MCF 10A (cell line): ENCODE results near the gene PRDM2. TPM values are rescaled to one million over a fixed set of nuclear protein-coding genes. Genes with fewer than 3 reads are reported as not detected.
A peak's percentile ranks its signal among the peaks of the same experiment; 100 is the strongest.

Experiments used
- BruUV-seq: library from RNA; stranded (reverse); fragments of 400-500 nt; replicated peaks from 2 replicates; lab custom pipeline; 2021; lab: Mats Ljungman, UMichigan
- CTCF ChIA-PET: fragments of 300-600 bp; sonication (Branson Sonifier 250); formaldehyde crosslinking; extraction: SDS; loops from one replicate; lab custom pipeline; 2021; ENCODE audit warnings: antibody characterized with exemption, inconsistent platforms; lab: Yijun Ruan, JAX
- POLR2A ChIA-PET: fragments of 300-600, 350-650 bp; sonication (Branson Sonifier 250); formaldehyde crosslinking; extraction: SDS; loops from one replicate; lab custom pipeline; 2020; ENCODE audit warnings: antibody characterized with exemption, inconsistent platforms; lab: Yijun Ruan, JAX
- DNase-seq: peaks from one replicate; pipeline ENCODE4 v3.0.0-alpha.2; 2018; ENCODE audit not compliant: unreplicated experiment
- H3K27ac Mint-ChIP-seq: one replicate; pipeline ENCODE4 v1.8.0; 2022; ENCODE audit warnings: mild to moderate bottlenecking, low read depth, mixed read lengths; ENCODE audit not compliant: unreplicated experiment
- H3K27me3 Mint-ChIP-seq: one replicate; pipeline ENCODE4 v1.8.0; 2022; ENCODE audit warnings: mixed read lengths; ENCODE audit not compliant: insufficient read depth, unreplicated experiment
- H3K36me3 Mint-ChIP-seq: one replicate; pipeline ENCODE4 v1.8.0; 2022; ENCODE audit warnings: mild to moderate bottlenecking, moderate library complexity, mixed read lengths; ENCODE audit not compliant: insufficient read depth, unreplicated experiment
- H3K4me1 Mint-ChIP-seq: one replicate; pipeline ENCODE4 v1.8.0; 2022; ENCODE audit warnings: mixed read lengths; ENCODE audit not compliant: insufficient read depth, unreplicated experiment
- H3K4me3 Mint-ChIP-seq: one replicate; pipeline ENCODE4 v1.8.0; 2022; ENCODE audit warnings: mild to moderate bottlenecking, moderate library complexity, mixed read lengths; ENCODE audit not compliant: unreplicated experiment
- H3K9me3 Mint-ChIP-seq: one replicate; pipeline ENCODE4 v1.8.0; 2022; ENCODE audit warnings: mixed read lengths; ENCODE audit not compliant: unreplicated experiment
- intact Hi-C: fragments of 100-400 bp; cut with micrococcal nuclease; formaldehyde crosslinking; loops from 2 replicates; pipeline ENCODE4 v1.14.1; 2022
- total RNA-seq: library from RNA; stranded (reverse); gene quantifications from 2 replicates; pipeline ENCODE4 v1.2.3, GENCODE V29; 2022
- TF ChIP-seq, protein P1 (sequence below): fragments of 200-600 bp; IDR thresholded peaks from one replicate; pipeline ENCODE4 v1.8.0; 2022; ENCODE audit warnings: antibody characterized with exemption, mild to moderate bottlenecking; ENCODE audit not compliant: unreplicated experiment

The PRDM2 gene
- total RNA-seq, 1 experiment from 2014 or later: 26.6 TPM

DNA sequence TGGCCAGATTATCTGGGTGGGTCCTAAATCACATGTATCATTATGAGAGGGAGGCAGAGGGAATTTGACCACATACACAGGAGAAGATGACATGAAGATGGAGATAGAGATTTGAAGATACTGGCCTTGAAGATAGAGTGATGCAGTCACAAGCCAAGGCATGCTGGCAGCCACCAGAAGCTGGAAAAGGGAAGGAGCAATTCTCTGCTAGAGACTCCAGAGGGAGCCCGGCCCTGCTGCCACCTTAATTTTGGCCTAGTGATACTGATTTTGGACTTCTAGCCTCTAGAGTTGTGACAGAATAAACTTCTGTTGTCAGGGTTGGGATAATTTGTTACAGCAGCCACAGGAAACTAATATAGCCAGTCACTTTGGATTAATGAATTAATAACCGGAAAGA, 2.2 kb upstream of the PRDM2 start:
- Mint-ChIP-seq H3K4me3 (peak overlapping the region; percentile 11), H3K27me3 (no peaks in the 10 kb centered on the region), H3K9me3 (peaks cover 15% of the 10 kb centered on the region), H3K27ac (no peak overlapping the region), H3K36me3 (no peaks in the 10 kb centered on the region), H3K4me1 (peaks cover 11% of the 10 kb centered on the region)
- DNase-seq: no peak
- CTCF ChIA-PET: no interaction called here
- no TSS peak for BruUV-seq
- intact Hi-C loops: no loop called here
- POLR2A ChIA-PET: interaction anchor here (0.7 kb wide), 1 partner anchor 246 kb away, joined by 3 read pairs; no protein-coding TSS in a partner anchor
- TF ChIP-seq, protein P1, sequence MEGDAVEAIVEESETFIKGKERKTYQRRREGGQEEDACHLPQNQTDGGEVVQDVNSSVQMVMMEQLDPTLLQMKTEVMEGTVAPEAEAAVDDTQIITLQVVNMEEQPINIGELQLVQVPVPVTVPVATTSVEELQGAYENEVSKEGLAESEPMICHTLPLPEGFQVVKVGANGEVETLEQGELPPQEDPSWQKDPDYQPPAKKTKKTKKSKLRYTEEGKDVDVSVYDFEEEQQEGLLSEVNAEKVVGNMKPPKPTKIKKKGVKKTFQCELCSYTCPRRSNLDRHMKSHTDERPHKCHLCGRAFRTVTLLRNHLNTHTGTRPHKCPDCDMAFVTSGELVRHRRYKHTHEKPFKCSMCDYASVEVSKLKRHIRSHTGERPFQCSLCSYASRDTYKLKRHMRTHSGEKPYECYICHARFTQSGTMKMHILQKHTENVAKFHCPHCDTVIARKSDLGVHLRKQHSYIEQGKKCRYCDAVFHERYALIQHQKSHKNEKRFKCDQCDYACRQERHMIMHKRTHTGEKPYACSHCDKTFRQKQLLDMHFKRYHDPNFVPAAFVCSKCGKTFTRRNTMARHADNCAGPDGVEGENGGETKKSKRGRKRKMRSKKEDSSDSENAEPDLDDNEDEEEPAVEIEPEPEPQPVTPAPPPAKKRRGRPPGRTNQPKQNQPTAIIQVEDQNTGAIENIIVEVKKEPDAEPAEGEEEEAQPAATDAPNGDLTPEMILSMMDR: no peak

DNA sequence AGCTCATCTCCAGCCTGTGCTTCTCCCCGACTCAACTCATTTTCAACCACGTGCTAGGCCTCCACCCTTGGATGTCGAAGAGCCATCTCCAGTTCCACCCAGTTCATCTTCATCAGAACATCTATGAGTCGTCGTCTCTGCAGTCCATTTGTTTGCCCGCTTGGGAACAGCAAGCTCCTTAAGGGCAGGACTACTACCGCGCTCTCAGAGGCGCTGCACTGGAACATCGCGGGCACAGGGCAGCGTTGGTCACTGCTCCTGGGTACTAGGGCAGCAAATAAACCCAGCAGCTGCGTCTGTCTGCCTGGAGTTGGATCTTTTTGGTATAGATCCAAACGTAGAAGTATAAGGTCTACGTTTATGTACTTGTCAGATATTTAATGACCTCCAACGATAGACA, 478 bp upstream of the PRDM2 start:
- Mint-ChIP-seq H3K27ac (peak overlapping the region; percentile 31), H3K4me1 (peaks cover 11% of the 10 kb centered on the region), H3K36me3 (no peaks in the 10 kb centered on the region), H3K9me3 (peaks cover 15% of the 10 kb centered on the region), H3K4me3 (peak overlapping the region; percentile 78), H3K27me3 (no peaks in the 10 kb centered on the region)
- ChIA-PET CTCF (interaction anchor here (0.6 kb wide), 1 partner anchor 104 kb away, joined by 5 read pairs; no protein-coding TSS in a partner anchor), POLR2A (no interaction called here)
- TF ChIP-seq, protein P1: no peak
- DNase-seq: no peak
- TSS peak; percentile 79 for BruUV-seq
- intact Hi-C loops: no loop called here

DNA sequence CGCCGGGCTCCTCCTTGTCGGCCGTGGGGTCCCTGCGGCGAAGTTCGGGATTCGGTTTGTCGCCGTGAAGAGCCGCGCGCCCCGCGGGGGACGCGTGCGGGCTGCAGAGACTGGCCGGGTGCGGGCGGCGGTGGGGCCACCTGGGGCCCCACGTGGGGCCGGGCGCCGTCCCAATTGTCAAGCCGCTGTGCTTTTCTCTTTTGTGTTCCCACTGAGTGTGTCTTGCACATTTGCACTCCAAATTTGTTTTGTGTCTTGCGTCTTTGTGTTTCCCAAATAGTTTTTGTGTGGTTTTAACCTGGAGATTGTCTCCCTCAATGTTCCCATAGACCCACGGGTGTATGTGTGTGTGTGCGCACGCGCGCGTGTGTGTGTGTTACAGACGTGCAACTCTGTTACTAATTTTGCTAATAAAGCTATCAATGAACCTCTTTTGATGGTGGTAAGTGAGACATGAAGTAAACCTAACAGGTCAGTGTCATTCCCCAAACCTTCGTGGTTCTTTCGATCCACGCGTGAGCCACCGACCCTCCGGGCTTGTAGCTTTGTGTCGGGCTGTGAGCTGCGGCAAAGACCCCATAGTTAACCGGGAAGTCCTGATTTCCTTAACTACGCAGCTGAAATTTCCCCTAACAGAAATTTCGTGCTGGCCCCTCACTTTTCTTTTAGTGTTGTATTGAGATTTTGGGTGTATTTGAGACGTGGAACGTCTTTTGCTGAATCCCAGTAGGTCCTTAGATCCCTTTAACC, 708 bp downstream of the PRDM2 start:
- Mint-ChIP-seq H3K9me3 (peaks cover 15% of the 10 kb centered on the region), H3K27ac (peak overlapping the region; percentile 96), H3K4me3 (peak overlapping the region; percentile 78), H3K27me3 (no peaks in the 10 kb centered on the region), H3K4me1 (peaks cover 11% of the 10 kb centered on the region), H3K36me3 (no peaks in the 10 kb centered on the region)
- TF ChIP-seq, protein P1: no peak
- intact Hi-C loops: no loop called here
- DNase-seq: no peak
- CTCF ChIA-PET: no interaction called here
- no TSS peak for BruUV-seq
- POLR2A ChIA-PET: interaction anchor here (0.6 kb wide), 1 partner anchor 47 kb away, joined by 3 read pairs; no protein-coding TSS in a partner anchor

DNA sequence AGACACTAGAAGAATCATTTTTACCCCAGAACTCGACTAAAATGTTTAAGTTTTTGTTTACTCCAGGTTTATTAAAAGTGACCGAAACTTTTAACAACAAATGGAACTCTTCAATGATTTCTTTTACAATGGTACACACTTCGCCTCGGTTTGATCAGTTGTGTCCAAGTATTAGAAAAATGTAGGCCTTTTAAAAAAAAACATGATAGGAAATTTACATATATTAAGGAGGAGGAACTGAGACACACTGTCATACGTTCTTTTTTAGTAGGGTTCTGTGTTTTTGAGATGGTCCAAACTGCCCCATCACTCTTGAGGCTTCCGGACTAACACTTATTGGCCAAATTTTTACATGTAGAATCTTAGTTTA, 1.3 kb downstream of the PRDM2 start:
- peaks cover 15% of the 10 kb centered on the region for H3K9me3 Mint-ChIP-seq
- no peaks in the 10 kb centered on the region for H3K27me3 Mint-ChIP-seq
- TF ChIP-seq, protein P1: no peak
- DNase-seq: no peak
- H3K36me3 Mint-ChIP-seq: no peaks in the 10 kb centered on the region
- peaks cover 17% of the 10 kb centered on the region for H3K4me1 Mint-ChIP-seq
- ChIA-PET POLR2A (interaction anchor here (0.6 to 1.1 kb wide), 2 partner anchors 46 to 53 kb away, joined by 3 read pairs; no protein-coding TSS in a partner anchor), CTCF (no interaction called here)
- peak overlapping the region; percentile 78 for H3K4me3 Mint-ChIP-seq
- BruUV-seq: no TSS peak
- H3K27ac Mint-ChIP-seq: peak overlapping the region; percentile 96
- intact Hi-C loops: no loop called here
